Stomach (tissue), 4 donors: ENCODE measurements around the gene ITIH3.

ENCODE experiments used
- CTCF ChIP-seq, 7 experiments: fragments of 450-650 bp in 4 of 7; fragments of 200-600 bp in 3 of 7; sonication (generic) in 3 of 7; IDR thresholded peaks; one replicate each; pipeline ENCODE4 v1.5.1; 2016 to 2019; ENCODE audit warnings: antibody characterized with exemption in 7 of 7, control low read depth in 2 of 7, mild to moderate bottlenecking in 1 of 7
- EP300 ChIP-seq: sonication (generic); formaldehyde crosslinking; IDR thresholded peaks from one replicate; pipeline ENCODE4 v1.6.1; 2017; ENCODE audit warnings: antibody characterized with exemption
- POLR2A ChIP-seq, 4 donors: fragments of 450-650 bp; IDR thresholded peaks; one replicate each; pipeline ENCODE4 v1.6.1; 2016; ENCODE audit warnings: antibody characterized with exemption in 4 of 4, control low read depth in 2 of 4, mild to moderate bottlenecking in 1 of 4, moderate library complexity in 1 of 4
- POLR2AphosphoS5 ChIP-seq, 3 donors: sonication (generic); formaldehyde crosslinking; IDR thresholded peaks; one replicate each; pipeline ENCODE4 v1.6.1; 2016; ENCODE audit warnings: antibody characterized with exemption in 3 of 3

GRCh38 chr3:52789746-52790040 lies 4.9 kb upstream of the ITIH3 start:
- TF ChIP-seq POLR2A (IDR thresholded peaks at IDR 0.05) (no peak), EP300 (no peak), CTCF (IDR thresholded peaks at IDR 0.05) (no peak), POLR2AphosphoS5 (IDR thresholded peaks at IDR 0.05) (no peak)
